ENCODE data around the gene ATMIN. TPM values are rescaled to one million over a fixed set of nuclear protein-coding genes. Genes with fewer than 3 reads are reported as not detected.
A peak's percentile ranks its signal among the peaks of the same experiment; 100 is the strongest.

ATMIN gene
- total and polyA plus RNA-seq, 2 of the 13 experiments (the other 11 are each of a cell fraction or from before 2014, with no cell fraction given) = 34.6 to 60.4 TPM

- TF ChIP-seq ZBTB42 (CRISPR knock-in tag; IDR thresholded peaks at IDR 0.05) (no peak), PATZ1 (CRISPR knock-in tag; IDR thresholded peaks at IDR 0.05) (0 out of 2 replicates have a peak, but pooled peaks have one; percentile 55), ZNF513 (CRISPR knock-in tag; conservative IDR thresholded peaks at IDR 0.05) (0 out of 2 replicates have a peak, but pooled peaks have one; percentile 35), DDIT3 (CRISPR knock-in tag; IDR thresholded peaks at IDR 0.05) (no peak), HOXA9 (CRISPR knock-in tag; IDR thresholded peaks at IDR 0.05; ENCODE audit: borderline replicate concordance) (0 out of 2 replicates have a peak, but pooled peaks have one; percentile 84), MED8 (CRISPR knock-in tag; IDR thresholded peaks at IDR 0.05; ENCODE audit: insufficient replicate concordance) (no peak), REPIN1 (CRISPR knock-in tag; IDR thresholded peaks at IDR 0.05; ENCODE audit: borderline replicate concordance, low read depth) (no peak), HNRNPL (IDR thresholded peaks at IDR 0.05; ENCODE audit: low read depth, low read length) (0 out of 2 replicates have a peak, but pooled peaks have one; percentile 30), DZIP1 (CRISPR knock-in tag; IDR thresholded peaks at IDR 0.05) (no peak), NFIC (IDR thresholded peaks at IDR 0.05; ENCODE audit: low read length) (no peak), ARID5B (CRISPR knock-in tag; IDR thresholded peaks at IDR 0.05) (0 out of 2 replicates have a peak, but pooled peaks have one; percentile 13)
These were observed 60.0 kb downstream of the ATMIN start (continued) for GRCh38 chr16:81095653-81095952.
